Measurements from ENCODE around the gene TTYH1.

TTYH1 gene

GRCh38 chr19:54425382-54425723 is 10.1 kb downstream of the TTYH1 start:
- Histone ChIP-seq H3K4me3 (ENCODE audit: low read length) (no peak overlapping the region), H3K9me3 (ENCODE audit: control insufficient read depth, low read length) (no peaks in the 10 kb centered on the region), H3K27me3 (replicated peaks; ENCODE audit: control insufficient read depth, insufficient read depth, low read length) (peaks cover 42% of the 10 kb centered on the region), H3K9ac (ENCODE audit: low read length) (no peak overlapping the region), H3K4me1 (ENCODE audit: control insufficient read depth, insufficient read depth, low read length) (no peaks in the 10 kb centered on the region), H3K36me3 (ENCODE audit: control insufficient read depth, insufficient read depth, low read length, severe bottlenecking) (no peaks in the 10 kb centered on the region)
- no peak for DNase-seq (ENCODE audit: low read depth)

- Histone ChIP-seq H3K9ac (ENCODE audit: low read length) (no peak overlapping the region), H3K36me3 (ENCODE audit: control insufficient read depth, insufficient read depth, low read length, severe bottlenecking) (no peaks in the 10 kb centered on the region)
These were observed 11.1 kb downstream of the TTYH1 start for GRCh38 chr19:54426291-54426931.

GRCh38 chr19:54427586-54427985 is 12.3 kb downstream of the TTYH1 start:
- Histone ChIP-seq H3K4me1 (ENCODE audit: control insufficient read depth, insufficient read depth, low read length) (peaks cover 6% of the 10 kb centered on the region), H3K4me3 (ENCODE audit: low read length) (no peak overlapping the region), H3K36me3 (ENCODE audit: control insufficient read depth, insufficient read depth, low read length, severe bottlenecking) (no peaks in the 10 kb centered on the region), H3K27me3 (replicated peaks; ENCODE audit: control insufficient read depth, insufficient read depth, low read length) (peaks cover 36% of the 10 kb centered on the region), H3K9me3 (ENCODE audit: control insufficient read depth, low read length) (no peaks in the 10 kb centered on the region), H3K9ac (ENCODE audit: low read length) (no peak overlapping the region)
- DNase-seq (ENCODE audit: low read depth), result no peak

More at GRCh38 chr19:54426291-54426931, 11.1 kb downstream of the TTYH1 start:
- Histone ChIP-seq H3K4me1 (ENCODE audit: control insufficient read depth, insufficient read depth, low read length) (peaks cover 3% of the 10 kb centered on the region), H3K4me3 (ENCODE audit: low read length) (no peak overlapping the region), H3K9me3 (ENCODE audit: control insufficient read depth, low read length) (no peaks in the 10 kb centered on the region), H3K27me3 (replicated peaks; ENCODE audit: control insufficient read depth, insufficient read depth, low read length) (peaks cover 40% of the 10 kb centered on the region)
- DNase-seq (ENCODE audit: low read depth), result no peak

GRCh38 chr19:54428323-54429175 is 13.3 kb downstream of the TTYH1 start:
- peaks cover 36% of the 10 kb centered on the region for H3K27me3 ChIP-seq (replicated peaks; ENCODE audit: control insufficient read depth, insufficient read depth, low read length)
- peaks cover 6% of the 10 kb centered on the region for H3K4me1 ChIP-seq (ENCODE audit: control insufficient read depth, insufficient read depth, low read length)
- H3K36me3 ChIP-seq (ENCODE audit: control insufficient read depth, insufficient read depth, low read length, severe bottlenecking), result no peaks in the 10 kb centered on the region
- no peak overlapping the region for H3K4me3 ChIP-seq (ENCODE audit: low read length)
- DNase-seq (ENCODE audit: low read depth), result no peak
- no peaks in the 10 kb centered on the region for H3K9me3 ChIP-seq (ENCODE audit: control insufficient read depth, low read length)
- H3K9ac ChIP-seq (ENCODE audit: low read length), result no peak overlapping the region

GRCh38 chr19:54429176-54429495 is 13.9 kb downstream of the TTYH1 start:
- Histone ChIP-seq H3K9ac (ENCODE audit: low read length) (no peak overlapping the region), H3K27me3 (replicated peaks; ENCODE audit: control insufficient read depth, insufficient read depth, low read length) (peaks cover 36% of the 10 kb centered on the region), H3K36me3 (ENCODE audit: control insufficient read depth, insufficient read depth, low read length, severe bottlenecking) (no peaks in the 10 kb centered on the region), H3K9me3 (ENCODE audit: control insufficient read depth, low read length) (no peaks in the 10 kb centered on the region), H3K4me1 (ENCODE audit: control insufficient read depth, insufficient read depth, low read length) (peaks cover 6% of the 10 kb centered on the region), H3K4me3 (ENCODE audit: low read length) (no peak overlapping the region)
- no peak for DNase-seq (ENCODE audit: low read depth)

- DNase-seq (ENCODE audit: low read depth), result no peak
- Histone ChIP-seq H3K36me3 (ENCODE audit: control insufficient read depth, insufficient read depth, low read length, severe bottlenecking) (no peaks in the 10 kb centered on the region), H3K9ac (ENCODE audit: low read length) (no peak overlapping the region), H3K4me3 (ENCODE audit: low read length) (no peak overlapping the region), H3K9me3 (ENCODE audit: control insufficient read depth, low read length) (no peaks in the 10 kb centered on the region), H3K4me1 (ENCODE audit: control insufficient read depth, insufficient read depth, low read length) (peaks cover 6% of the 10 kb centered on the region), H3K27me3 (replicated peaks; ENCODE audit: control insufficient read depth, insufficient read depth, low read length) (peaks cover 32% of the 10 kb centered on the region)
These were observed 14.4 kb downstream of the TTYH1 start for GRCh38 chr19:54429545-54430227.

- peak; percentile 68 for DNase-seq (ENCODE audit: low read depth)
- Histone ChIP-seq H3K4me1 (ENCODE audit: control insufficient read depth, insufficient read depth, low read length) (peaks cover 6% of the 10 kb centered on the region), H3K36me3 (ENCODE audit: control insufficient read depth, insufficient read depth, low read length, severe bottlenecking) (no peaks in the 10 kb centered on the region), H3K4me3 (ENCODE audit: low read length) (no peak overlapping the region), H3K9me3 (ENCODE audit: control insufficient read depth, low read length) (no peaks in the 10 kb centered on the region), H3K27me3 (replicated peaks; ENCODE audit: control insufficient read depth, insufficient read depth, low read length) (peaks cover 32% of the 10 kb centered on the region), H3K9ac (ENCODE audit: low read length) (no peak overlapping the region)
These were observed 15.3 kb downstream of the TTYH1 start for GRCh38 chr19:54430306-54431254.

GRCh38 chr19:54431255-54431838 is 16.1 kb downstream of the TTYH1 start:
- Histone ChIP-seq H3K4me1 (ENCODE audit: control insufficient read depth, insufficient read depth, low read length) (peaks cover 6% of the 10 kb centered on the region), H3K9me3 (ENCODE audit: control insufficient read depth, low read length) (no peaks in the 10 kb centered on the region), H3K36me3 (ENCODE audit: control insufficient read depth, insufficient read depth, low read length, severe bottlenecking) (no peaks in the 10 kb centered on the region), H3K9ac (ENCODE audit: low read length) (no peak overlapping the region), H3K4me3 (ENCODE audit: low read length) (no peak overlapping the region), H3K27me3 (replicated peaks; ENCODE audit: control insufficient read depth, insufficient read depth, low read length) (peaks cover 26% of the 10 kb centered on the region)
- no peak for DNase-seq (ENCODE audit: low read depth)

- no peak overlapping the region for H3K4me3 ChIP-seq (ENCODE audit: low read length)
- H3K27me3 ChIP-seq (replicated peaks; ENCODE audit: control insufficient read depth, insufficient read depth, low read length), result peaks cover 24% of the 10 kb centered on the region
- H3K36me3 ChIP-seq (ENCODE audit: control insufficient read depth, insufficient read depth, low read length, severe bottlenecking), result no peaks in the 10 kb centered on the region
- H3K9me3 ChIP-seq (ENCODE audit: control insufficient read depth, low read length), result no peaks in the 10 kb centered on the region
- peaks cover 6% of the 10 kb centered on the region for H3K4me1 ChIP-seq (ENCODE audit: control insufficient read depth, insufficient read depth, low read length)
- no peak for DNase-seq (ENCODE audit: low read depth)
- H3K9ac ChIP-seq (ENCODE audit: low read length), result no peak overlapping the region
These were observed 17.0 kb downstream of the TTYH1 start for GRCh38 chr19:54432144-54432738.

GRCh38 chr19:54433697-54434096 is 18.4 kb downstream of the TTYH1 start:
- Histone ChIP-seq H3K9me3 (ENCODE audit: control insufficient read depth, low read length) (no peaks in the 10 kb centered on the region), H3K27me3 (replicated peaks; ENCODE audit: control insufficient read depth, insufficient read depth, low read length) (peaks cover 18% of the 10 kb centered on the region), H3K36me3 (ENCODE audit: control insufficient read depth, insufficient read depth, low read length, severe bottlenecking) (no peaks in the 10 kb centered on the region), H3K4me3 (ENCODE audit: low read length) (no peak overlapping the region), H3K4me1 (ENCODE audit: control insufficient read depth, insufficient read depth, low read length) (peaks cover 6% of the 10 kb centered on the region), H3K9ac (ENCODE audit: low read length) (no peak overlapping the region)
- no peak for DNase-seq (ENCODE audit: low read depth)
